ENCODE measurements around the gene CENPM. TPM values are rescaled to one million over a fixed set of nuclear protein-coding genes. Genes with fewer than 3 reads are reported as not detected.
A peak's percentile ranks its signal among the peaks of the same experiment; 100 is the strongest.

The CENPM gene
- total RNA-seq, 1 donor from 2014 or later: 2.0 TPM

GRCh38 chr22:41922940-41923594, 23.9 kb downstream of the CENPM start:
- no peak for FAIRE-seq
- Histone ChIP-seq H2AFZ (ENCODE audit: low read depth, low read length) (no peak overlapping the region), H3K79me2 (ENCODE audit: insufficient read depth, low read length) (no peaks in the 10 kb centered on the region), H3K4me1 (ENCODE audit: insufficient read depth, low read length) (peaks cover 7% of the 10 kb centered on the region), H3K4me3 (ENCODE audit: insufficient read depth, low read depth, low read length) (no peak overlapping the region), H3K36me3 (ENCODE audit: insufficient read depth, low read length) (no peaks in the 10 kb centered on the region), H3K27me3 (ENCODE audit: insufficient read depth, low read length) (peaks cover 10% of the 10 kb centered on the region), H4K20me1 (ENCODE audit: insufficient read depth, low read length) (no peaks in the 10 kb centered on the region), H3K27ac (ENCODE audit: low read depth, low read length) (no peak overlapping the region), H3K4me2 (ENCODE audit: low read length) (no peak overlapping the region), H3K9ac (ENCODE audit: low read length) (no peak overlapping the region), H3K9me3 (ENCODE audit: insufficient read depth, low read depth, low read length) (no peaks in the 10 kb centered on the region)
- H3K27ac Mint-ChIP-seq (ENCODE audit: unreplicated experiment): no peak overlapping the region
- H3K36me3 Mint-ChIP-seq (ENCODE audit: low read depth, unreplicated experiment): no peaks in the 10 kb centered on the region
- no peak overlapping the region for H3K4me3 Mint-ChIP-seq (ENCODE audit: unreplicated experiment)
- no peak for DNase-seq (ENCODE audit: low read depth)
- TF ChIP-seq EZH2 (IDR thresholded peaks at IDR 0.05; ENCODE audit: insufficient read depth, low read length): no peak
- TF ChIP-seq CTCF (IDR thresholded peaks at IDR 0.05; ENCODE audit: insufficient read depth, low read depth, low read length): no peak
- H3K4me1 Mint-ChIP-seq (ENCODE audit: low read depth, unreplicated experiment): peaks cover 3% of the 10 kb centered on the region
- H3K9me3 Mint-ChIP-seq (ENCODE audit: unreplicated experiment): no peaks in the 10 kb centered on the region
- H3K27me3 Mint-ChIP-seq (ENCODE audit: low read depth, unreplicated experiment): peaks cover 33% of the 10 kb centered on the region

GRCh38 chr22:41922328-41922727, 24.6 kb downstream of the CENPM start:
- Mint-ChIP-seq H3K27ac (ENCODE audit: unreplicated experiment) (no peak overlapping the region), H3K36me3 (ENCODE audit: low read depth, unreplicated experiment) (no peaks in the 10 kb centered on the region), H3K9me3 (ENCODE audit: unreplicated experiment) (no peaks in the 10 kb centered on the region), H3K27me3 (ENCODE audit: low read depth, unreplicated experiment) (peaks cover 31% of the 10 kb centered on the region), H3K4me1 (ENCODE audit: low read depth, unreplicated experiment) (peaks cover 5% of the 10 kb centered on the region), H3K4me3 (ENCODE audit: unreplicated experiment) (no peak overlapping the region)
- Histone ChIP-seq H2AFZ (ENCODE audit: low read depth, low read length) (no peak overlapping the region), H3K9me3 (ENCODE audit: insufficient read depth, low read depth, low read length) (no peaks in the 10 kb centered on the region), H3K27me3 (ENCODE audit: insufficient read depth, low read length) (peaks cover 13% of the 10 kb centered on the region), H3K4me3 (ENCODE audit: insufficient read depth, low read depth, low read length) (no peak overlapping the region), H3K4me2 (ENCODE audit: low read length) (no peak overlapping the region), H3K79me2 (ENCODE audit: insufficient read depth, low read length) (no peaks in the 10 kb centered on the region), H3K27ac (ENCODE audit: low read depth, low read length) (no peak overlapping the region), H3K4me1 (ENCODE audit: insufficient read depth, low read length) (peaks cover 11% of the 10 kb centered on the region), H3K36me3 (ENCODE audit: insufficient read depth, low read length) (no peaks in the 10 kb centered on the region), H3K9ac (ENCODE audit: low read length) (no peak overlapping the region), H4K20me1 (ENCODE audit: insufficient read depth, low read length) (no peaks in the 10 kb centered on the region)
- FAIRE-seq (no peak), DNase-seq (ENCODE audit: low read depth) (no peak)
- no peak for TF ChIP-seq EZH2 (IDR thresholded peaks at IDR 0.05; ENCODE audit: insufficient read depth, low read length)
- TF ChIP-seq CTCF (IDR thresholded peaks at IDR 0.05; ENCODE audit: insufficient read depth, low read depth, low read length): no peak

- H3K27ac Mint-ChIP-seq (ENCODE audit: unreplicated experiment): no peak overlapping the region
- DNase-seq (ENCODE audit: low read depth) (no peak), FAIRE-seq (no peak)
- Histone ChIP-seq H3K27me3 (ENCODE audit: insufficient read depth, low read length) (peaks cover 26% of the 10 kb centered on the region), H3K27ac (ENCODE audit: low read depth, low read length) (no peak overlapping the region), H4K20me1 (ENCODE audit: insufficient read depth, low read length) (peaks cover 6% of the 10 kb centered on the region), H3K4me2 (ENCODE audit: low read length) (peak overlapping the region; percentile 87), H3K9me3 (ENCODE audit: insufficient read depth, low read depth, low read length) (no peaks in the 10 kb centered on the region), H3K4me1 (ENCODE audit: insufficient read depth, low read length) (peaks cover 11% of the 10 kb centered on the region), H3K36me3 (ENCODE audit: insufficient read depth, low read length) (no peaks in the 10 kb centered on the region), H3K79me2 (ENCODE audit: insufficient read depth, low read length) (no peaks in the 10 kb centered on the region), H3K4me3 (ENCODE audit: insufficient read depth, low read depth, low read length) (no peak overlapping the region), H2AFZ (ENCODE audit: low read depth, low read length) (no peak overlapping the region), H3K9ac (ENCODE audit: low read length) (no peak overlapping the region)
- H3K4me1 Mint-ChIP-seq (ENCODE audit: low read depth, unreplicated experiment): peaks cover 5% of the 10 kb centered on the region
- no peak overlapping the region for H3K4me3 Mint-ChIP-seq (ENCODE audit: unreplicated experiment)
- TF ChIP-seq EZH2 (IDR thresholded peaks at IDR 0.05; ENCODE audit: insufficient read depth, low read length) (no peak), CTCF (IDR thresholded peaks at IDR 0.05; ENCODE audit: insufficient read depth, low read depth, low read length) (no peak)
- H3K36me3 Mint-ChIP-seq (ENCODE audit: low read depth, unreplicated experiment): no peaks in the 10 kb centered on the region
- peaks cover 39% of the 10 kb centered on the region for H3K27me3 Mint-ChIP-seq (ENCODE audit: low read depth, unreplicated experiment)
- no peaks in the 10 kb centered on the region for H3K9me3 Mint-ChIP-seq (ENCODE audit: unreplicated experiment)
Observed at GRCh38 chr22:41920271-41920976, 26.5 kb downstream of the CENPM start.

Data from astrocyte (in vitro differentiated cells and primary cell).